Epidermal melanocyte (primary cell): ENCODE results near the gene GARIN5B.

Experiments used
- DNase-seq: peaks from one replicate; pipeline ENCODE4 v3.0.0; 2011; ENCODE audit warnings: low spot score; ENCODE audit not compliant: insufficient read length

The GARIN5B gene

DNA sequence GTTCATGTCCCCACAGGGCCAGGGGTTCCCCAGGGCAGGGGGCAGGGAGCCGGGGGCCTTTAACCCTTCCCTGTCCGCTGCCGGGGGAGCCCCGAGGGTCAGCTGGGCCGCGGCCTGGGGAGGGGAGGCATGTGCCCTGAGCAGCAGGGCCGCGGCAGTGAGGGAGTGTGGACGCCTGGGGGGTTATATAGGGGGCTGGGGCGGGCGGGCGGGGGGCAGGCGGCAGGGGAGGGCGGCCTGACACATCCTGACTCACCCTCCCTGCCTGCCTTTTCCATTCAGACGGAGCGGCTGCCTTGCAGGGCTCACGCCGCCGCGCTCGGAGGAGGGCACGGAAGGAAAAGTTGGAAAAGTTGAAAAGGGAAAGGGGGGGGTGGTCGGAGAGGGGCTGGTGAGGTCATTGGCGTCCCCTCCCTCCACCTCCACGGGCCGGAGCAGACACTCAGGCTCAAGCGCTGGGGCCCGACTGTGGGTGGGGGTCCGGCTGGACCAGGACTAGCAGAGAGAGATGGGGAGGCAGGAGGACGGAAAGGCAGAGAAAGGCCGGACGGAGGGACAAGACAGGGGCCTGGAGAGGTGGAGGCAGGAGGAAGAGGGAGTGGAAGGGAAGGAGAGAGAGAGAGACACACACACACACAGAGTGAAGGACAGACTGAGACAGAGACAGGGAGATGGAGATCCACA, 7.4 kb upstream of the GARIN5B start, which contains the start of gene IL11:
Gene IL11, minus strand, starts transcription at position 159 of the 684 bp plus-strand sequence. Its CDS starts 153 bp downstream, at position 6.
- DNase-seq, result no peak

DNA sequence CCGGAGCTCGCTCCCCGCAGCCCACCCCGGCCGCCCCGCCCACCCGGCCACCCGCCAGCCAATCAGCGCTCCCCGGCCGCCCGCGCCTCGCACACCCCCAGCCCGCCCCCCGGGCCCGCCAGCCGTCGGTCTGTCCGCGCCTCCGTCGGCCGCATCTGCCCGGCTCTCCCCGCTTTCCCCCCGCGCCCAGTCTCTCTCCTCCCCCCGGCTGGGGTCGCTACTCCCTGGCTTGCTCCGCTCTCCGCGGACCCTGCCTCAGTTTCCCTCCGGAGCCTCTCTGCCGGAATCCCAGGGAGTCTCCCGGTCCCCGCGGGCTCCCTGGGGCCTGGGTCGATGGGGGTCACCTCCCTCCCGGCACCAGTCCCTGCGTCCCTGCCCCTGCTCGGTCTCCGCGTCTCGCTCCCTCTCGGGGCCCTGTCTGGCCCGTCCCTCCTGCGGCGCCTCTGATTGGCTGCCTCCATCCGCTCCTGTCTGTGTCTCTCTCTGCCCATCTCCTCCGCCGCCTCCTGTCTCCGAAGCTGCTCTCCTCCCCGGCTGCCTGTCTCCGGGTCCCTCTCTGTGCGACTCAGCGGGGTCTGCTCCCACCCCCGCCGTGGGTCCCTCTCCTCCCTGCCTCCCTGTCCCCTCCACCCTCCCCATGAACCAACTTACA, 6.7 kb upstream of the GARIN5B start:
- peak; percentile 96 for DNase-seq

DNA sequence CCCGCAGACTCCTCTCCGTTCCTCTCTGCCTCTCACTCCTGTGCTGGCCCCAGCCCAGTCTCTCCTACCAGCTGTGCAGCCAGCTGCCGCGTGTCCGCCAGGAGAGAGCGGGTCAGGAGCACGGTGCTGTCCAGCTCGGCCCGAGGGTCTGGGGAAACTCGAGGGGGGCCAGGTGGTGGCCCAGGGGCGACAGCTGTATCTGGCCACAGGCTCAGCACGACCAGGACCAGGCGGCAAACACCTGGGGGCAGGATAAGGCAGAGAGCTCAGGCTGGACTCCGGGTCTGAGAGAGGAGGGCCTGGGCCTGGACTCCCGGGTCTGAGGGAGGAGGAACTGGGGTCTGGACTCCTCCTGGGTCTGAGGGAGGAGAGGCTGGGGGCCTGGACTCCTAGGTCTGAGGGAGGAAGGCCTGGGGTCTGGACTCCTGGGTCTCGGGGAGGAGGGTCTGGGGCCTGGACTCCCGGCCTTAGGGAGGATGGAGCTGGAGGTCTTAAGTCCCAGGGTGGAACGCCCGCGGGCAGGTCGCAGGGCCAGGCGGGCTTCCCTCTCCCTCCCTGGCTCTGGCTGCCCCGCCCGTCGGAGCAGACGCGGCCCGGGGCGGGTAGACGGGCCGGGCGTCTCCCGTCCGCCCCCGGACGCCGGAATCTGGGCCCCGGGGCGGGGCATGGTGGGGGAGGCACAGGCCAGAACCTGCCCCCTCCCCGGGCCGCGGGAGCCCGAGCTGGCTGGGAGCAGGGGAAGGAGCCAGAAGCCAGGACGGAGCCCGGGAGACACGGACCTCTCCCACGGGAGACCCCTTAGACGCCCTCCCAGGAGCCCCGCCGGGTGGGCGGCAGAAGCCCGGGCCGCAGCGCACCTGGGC, 5.9 kb upstream of the GARIN5B start:
- no peak for DNase-seq

DNA sequence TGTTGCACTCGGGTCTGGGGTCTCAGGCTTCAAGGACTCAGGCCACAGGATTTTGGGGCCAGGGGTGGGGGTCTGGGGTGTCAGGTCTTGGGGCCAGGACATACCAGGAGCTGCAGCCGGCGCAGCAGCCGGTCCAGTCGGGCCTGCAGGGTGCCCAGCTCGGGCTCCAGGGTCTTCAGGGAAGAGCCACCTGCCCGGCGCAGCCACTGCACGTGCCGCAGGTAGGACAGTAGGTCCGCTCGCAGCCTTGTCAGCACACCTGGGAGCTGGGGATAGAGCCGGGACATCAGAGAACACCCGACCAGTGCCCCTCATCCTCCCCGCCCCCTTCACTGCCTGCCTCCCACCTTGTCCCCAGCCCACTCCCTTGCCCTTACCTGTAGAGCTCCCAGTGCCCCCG, 5.0 kb upstream of the GARIN5B start:
- no peak for DNase-seq

DNA sequence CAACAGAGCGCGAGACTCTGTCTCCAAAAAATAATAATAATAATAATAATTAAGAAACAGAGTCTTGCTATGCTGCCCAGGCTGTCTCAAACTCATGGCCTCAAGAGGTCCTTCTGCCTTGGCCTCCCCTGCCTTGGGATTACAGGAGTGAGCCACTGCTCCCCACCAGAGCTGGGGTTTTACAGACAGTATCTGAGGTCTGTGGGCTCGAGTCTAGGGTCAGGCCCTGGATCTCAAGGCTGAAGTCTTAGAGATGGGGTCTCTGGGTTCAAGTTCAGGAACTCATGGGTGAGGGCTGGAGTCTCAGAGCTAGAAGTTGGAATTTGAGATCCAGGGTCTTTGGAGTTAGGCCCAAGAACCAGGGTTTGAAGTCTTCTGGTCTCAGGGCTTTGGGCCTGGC, 3.7 kb upstream of the GARIN5B start:
- no peak for DNase-seq

DNA sequence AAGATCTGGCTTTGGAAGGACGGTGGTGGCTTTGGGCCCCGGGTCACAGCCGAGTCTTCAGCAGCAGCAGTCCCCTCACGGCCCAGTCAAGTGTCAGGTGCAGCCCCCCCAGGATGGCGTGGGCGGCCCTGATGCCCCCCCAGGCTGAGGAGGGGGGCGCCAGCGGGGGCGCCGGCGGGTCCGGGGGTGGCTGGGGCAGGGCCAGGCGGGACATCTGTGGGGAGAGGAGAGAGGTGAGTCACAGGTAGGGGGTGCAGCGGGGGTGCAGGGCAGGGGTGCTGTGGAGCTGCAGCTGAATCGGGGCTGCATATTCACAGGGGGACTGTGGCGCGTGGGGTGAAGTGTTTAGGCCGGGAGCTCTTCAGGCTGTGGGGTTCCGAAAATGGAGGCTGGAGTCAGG, 2.9 kb upstream of the GARIN5B start:
- no peak for DNase-seq

DNA sequence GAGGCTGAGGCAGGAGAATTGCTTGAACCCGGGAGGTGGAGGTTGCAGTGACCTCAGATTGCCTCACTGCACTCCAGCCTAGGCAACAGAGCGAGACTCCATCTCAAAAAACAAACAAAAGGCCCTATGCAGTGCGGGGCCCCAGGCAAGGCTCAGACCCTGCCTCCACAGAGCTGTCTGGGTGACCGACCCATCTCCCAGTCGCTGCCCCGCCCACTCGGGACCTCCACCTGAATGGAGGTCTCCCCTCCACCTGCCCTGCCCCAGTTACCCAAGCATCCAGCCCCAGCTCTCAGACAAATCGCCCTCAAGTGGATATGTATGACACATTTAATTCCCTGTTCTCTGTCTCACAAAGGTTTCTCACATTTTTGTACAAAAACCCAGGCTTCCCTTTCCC, 2.2 kb upstream of the GARIN5B start:
- no peak for DNase-seq

DNA sequence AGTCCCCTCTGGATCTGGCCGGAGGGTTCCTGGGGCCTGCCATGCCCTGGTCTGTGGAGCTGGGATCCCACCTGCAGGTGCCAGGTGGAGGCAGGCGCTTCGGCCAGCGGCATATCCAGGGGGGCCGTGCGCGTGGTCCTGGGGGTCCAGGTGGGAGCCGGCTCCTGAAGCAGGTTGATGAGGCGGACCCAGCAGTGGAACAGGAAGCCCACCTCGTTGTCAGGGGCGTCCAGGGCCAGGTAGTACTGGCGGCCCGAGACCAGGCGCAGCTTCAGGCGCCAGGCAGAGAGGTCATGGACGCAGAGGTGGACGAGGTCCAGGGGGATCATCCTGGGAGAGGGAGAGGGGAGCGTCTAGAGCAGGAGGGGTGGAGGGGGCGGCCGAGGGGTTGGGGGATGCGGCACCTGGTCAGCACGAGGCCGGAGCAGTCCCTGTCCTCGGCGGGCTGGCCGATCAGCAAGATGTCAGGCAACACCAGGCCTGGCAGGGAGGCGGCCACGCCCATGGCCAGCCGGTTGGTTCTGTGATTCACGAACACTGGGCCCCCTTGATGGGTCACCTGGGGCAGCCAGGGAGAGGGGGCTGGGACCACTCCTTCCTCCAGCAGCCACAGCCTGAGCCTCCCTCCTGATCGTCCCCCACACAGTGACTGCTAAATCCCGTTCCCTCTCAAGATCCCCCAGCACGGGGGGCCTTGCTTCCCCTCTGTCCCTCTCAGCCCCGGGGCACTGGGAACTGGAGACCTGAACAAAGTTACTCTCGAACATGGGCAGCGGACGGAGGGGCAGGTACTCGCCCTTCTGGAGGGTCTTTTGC, 678 bp downstream of the GARIN5B start:
- DNase-seq, result no peak

DNA sequence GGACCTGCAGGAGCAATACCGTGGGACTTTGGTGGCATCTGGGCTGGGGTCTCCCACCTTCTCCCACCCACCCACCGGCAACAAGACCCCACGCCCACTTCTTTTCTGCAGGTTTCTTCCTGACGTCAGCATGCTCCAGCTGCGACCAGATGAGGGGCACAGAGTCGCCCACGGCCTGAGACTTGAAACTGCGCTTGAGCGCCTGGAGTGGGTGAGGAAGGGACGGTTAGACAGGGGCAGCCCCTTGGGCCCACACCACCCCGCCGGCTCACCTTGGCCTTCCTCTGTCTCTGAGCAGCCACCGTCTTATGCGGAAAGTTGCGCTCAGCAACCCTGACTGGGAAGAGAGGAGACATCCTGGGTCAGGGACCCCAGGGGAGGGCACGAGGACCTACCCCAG, 2.2 kb downstream of the GARIN5B start:
- no peak for DNase-seq

DNA sequence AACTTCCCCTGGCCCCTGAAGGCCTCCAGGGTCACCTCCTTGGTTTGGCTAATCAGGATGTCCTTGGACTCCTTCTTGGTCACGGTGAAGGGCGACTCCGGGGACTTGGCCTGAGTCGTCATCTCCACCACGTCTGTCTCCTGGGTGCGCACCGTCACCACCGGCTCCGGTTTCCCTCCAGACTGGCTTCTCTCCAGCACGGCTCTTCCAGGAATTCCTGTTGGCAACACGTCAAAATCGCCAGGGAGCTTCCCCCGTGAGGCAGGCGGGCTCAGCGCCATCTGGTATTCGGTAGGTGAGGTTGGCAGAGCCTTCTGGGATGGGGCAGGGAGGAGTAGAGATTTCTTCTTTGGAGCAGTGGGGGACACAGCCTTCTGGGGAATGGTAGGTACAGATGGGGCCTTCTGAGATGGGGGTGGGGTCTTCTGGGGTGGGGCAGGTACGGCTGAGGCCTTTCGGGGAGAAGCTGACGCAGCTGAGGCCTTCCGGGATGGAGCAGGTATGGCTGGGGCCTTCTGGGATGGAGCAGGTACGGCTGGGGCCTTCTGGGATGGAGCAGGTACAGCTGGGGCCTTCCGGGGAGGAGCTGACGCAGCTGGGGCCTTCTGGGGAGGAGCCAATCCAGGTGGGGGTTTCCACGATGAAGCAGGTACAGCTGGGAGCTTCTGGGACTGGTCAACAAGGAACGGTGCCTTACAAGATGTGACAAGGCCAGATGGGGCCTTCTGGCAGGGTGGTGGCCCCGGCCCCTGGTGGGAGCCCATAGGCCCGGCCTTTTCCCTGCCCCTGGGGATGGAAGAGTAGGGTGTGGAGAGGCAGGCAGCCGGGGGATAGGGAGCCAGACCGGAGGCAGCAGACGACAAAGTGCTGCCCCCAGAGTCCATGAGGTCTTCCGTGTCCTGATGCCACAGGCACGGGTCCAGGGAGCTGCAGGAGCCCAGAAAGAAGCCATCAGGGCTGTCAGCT, 3.8 kb downstream of the GARIN5B start:
- DNase-seq, result no peak

DNA sequence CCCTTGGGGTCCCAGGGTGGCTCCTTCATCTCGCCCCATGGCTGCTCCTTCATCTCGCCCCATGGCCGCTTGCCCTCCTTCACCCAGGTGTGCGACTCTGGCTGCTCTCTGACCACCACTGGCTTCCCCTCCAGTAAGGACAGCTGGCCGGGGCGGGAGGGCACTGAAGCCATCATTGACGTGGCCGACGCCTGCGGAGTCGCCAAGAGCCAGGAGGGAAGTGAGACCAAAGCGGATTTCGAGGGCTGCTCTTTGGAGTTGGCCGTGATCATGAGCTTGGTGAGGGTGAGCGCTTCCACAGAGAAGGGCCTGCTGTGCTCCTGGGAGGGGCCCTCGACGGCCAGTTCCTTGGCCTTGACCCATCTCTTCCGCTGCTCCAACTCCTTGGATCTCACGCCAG, 4.6 kb downstream of the GARIN5B start:
- no peak for DNase-seq

DNA sequence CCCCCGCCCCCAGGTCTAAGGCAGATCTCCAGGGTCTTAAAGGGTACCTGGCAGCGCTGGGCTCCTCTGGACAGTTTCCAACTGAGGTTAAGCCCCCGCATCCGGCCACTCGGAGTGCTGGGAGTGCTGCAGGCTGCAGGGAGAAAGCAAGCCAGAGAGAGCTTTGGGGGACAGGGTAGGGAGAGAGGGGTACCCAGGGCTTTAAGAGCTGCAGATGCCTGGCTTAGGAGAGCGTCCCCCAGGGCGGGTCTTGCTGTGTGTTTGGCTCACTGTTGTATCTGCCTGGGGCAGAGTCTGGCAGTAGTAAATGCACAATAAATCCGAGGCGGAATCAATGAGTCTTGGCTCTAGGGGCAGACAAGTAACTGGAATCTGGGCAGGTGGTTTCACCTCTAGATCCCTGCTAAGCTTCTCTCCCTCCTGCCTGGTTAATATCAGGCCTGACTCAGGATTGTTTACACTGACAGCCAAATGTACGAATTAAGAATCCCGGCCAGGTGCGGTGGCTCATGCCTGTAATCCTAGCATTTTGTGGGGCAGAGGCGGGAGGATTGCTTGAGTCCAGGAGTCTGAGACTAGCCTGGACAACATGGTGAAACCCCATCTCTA, 7.7 kb downstream of the GARIN5B start:
- DNase-seq, result no peak

DNA sequence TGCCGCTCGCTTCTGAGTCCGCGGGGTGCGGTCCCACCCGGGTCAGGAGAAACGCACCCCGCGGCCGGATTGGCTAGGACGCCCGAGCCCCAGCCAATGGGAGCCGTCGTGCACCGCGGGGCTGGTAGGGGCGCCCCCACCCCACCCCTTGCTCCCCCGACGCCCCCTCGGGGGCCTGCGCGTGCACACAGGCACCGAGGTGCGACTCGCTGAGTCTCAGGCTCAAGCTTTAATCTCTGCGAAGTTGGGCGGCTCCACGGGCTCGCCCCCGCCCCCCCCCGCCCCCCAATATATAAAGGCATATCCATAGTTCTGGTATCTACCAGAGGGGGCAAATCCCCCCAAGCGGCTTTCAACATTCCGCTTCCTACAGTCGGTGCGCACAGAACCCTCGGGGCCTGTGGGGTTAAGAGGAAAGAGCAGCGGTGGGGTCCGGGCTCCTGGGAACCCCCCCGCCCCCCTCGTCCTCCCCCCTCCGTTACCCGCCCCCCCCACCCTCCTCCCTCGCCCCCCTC, 8.3 kb downstream of the GARIN5B start, which contains the start of gene COX6B2:
Gene COX6B2, minus strand, starts transcription at position 22 of the 515 bp plus-strand sequence. CDS start 198 bp downstream, outside the sequence.
- no peak for DNase-seq

DNA sequence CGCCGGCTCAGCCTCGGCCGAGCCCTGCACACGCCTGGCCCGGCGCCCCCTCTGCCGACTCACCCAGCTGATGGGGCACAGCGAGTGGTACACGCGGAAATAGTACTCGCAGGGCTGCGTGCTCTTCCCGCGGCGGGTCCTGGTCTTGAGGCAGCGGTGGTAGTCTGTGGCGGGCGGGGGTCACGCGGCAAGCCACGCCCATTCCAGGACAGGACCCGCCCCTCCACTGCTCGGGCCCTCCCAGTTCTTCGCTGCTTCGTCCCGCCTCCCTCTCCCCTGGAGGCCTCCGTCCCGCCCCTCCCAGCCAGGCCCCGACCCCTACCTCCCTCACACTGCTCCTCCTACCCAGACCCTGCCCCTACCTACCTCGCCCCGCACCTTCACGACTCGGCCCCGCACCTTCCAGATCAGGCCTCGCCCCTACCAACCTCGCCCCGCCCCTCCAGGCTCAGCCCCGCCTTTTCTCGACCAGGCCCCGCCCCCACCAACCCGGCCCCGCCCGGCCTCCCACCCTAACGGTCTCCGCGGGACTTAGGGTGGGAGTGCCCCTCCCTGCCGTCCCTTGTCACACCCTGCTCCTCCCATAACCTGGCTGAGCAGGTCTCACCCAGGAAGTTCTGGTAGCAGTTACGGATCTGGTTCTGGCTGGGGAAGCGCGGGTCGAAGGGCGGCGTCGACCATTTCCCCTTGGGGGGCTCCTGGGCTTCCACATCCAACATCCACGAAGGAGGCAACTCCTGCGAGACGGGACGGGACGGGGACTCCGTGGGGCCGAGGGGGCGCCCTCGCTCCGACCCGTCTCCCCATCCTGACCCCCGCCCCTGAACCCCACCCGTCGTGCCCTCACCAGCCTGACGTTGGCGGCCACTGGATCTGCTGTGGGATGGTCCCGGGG, 9.0 kb downstream of the GARIN5B start:
- DNase-seq, result peak; percentile 93

DNA sequence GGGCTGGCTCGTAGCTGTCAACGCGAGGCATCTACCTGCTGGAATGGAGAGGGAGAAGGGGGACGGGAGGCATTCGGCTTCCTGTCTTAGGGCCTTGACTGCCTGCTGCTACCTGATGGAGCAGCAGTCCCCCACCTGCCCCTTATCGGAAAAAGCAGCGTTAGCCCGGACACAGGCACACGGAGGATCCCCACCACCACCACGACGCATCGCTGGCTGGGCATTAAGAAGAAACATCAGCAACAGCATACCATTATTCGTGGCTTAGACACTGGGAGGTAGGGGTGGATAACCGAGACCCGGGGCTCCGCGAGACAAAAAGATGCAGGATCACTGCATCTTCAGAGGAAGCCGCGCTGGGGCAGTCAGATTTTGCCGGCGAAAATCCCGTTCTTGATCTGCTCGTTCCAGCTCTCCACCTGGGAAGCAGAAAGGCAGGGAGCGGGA, 9.7 kb downstream of the GARIN5B start:
- no peak for DNase-seq

DNA sequence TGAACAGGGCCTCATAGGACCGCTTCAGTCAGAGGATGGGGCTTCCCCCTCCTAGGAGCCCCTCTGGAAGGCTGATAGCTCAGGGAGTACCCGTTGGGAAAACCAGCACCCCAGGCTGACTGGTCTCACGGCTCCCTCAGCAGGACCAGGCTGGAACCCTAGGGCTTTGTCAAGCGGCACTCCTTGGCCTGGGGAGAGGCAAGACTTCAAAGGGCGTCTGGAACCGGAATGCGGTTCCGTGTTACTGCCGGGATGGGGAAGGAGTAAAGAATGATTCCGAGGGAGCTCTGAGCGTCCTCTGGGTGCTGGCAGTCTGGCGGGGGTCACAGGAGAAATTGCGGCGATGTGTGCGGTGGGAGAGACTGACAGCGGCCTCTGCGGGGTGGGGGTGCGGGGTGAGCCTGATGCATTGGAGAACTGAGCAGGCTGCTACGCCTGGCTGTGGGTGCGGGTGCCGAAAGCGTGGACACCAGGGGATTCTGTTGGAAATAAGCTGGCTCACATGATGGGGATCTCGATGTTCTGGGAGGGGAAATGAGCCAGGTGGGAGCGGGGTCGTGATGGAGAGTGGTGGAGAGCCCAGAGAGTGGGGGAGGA, 10.4 kb downstream of the GARIN5B start:
- DNase-seq, result no peak

DNA sequence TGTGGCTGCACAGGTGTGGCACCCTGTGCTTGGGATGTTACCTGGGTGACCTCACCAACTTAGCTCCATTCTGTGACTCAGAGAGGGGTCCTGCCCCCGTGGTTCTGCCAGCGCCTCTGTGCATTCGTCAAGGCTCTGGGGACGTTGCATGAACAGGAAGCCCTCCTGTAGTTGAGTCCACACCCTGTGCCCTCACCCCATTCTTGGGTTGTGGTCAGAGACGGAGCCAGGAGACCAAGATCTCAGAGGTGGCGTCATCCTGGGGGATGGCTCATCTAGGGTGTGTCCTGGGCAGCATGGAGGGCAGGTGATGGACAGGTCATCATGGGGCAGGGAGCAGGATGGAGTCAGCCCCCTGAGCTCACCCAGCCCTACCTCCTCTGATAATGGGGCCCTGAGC, 11.0 kb downstream of the GARIN5B start:
- DNase-seq, result no peak
